D341Med (cell line): ENCODE results near the gene KCNC3.

Experiments
- DNase-seq: peaks from one replicate; pipeline ENCODE4 v3.0.0; 2012; ENCODE audit warnings: low spot score

KCNC3 gene

DNA sequence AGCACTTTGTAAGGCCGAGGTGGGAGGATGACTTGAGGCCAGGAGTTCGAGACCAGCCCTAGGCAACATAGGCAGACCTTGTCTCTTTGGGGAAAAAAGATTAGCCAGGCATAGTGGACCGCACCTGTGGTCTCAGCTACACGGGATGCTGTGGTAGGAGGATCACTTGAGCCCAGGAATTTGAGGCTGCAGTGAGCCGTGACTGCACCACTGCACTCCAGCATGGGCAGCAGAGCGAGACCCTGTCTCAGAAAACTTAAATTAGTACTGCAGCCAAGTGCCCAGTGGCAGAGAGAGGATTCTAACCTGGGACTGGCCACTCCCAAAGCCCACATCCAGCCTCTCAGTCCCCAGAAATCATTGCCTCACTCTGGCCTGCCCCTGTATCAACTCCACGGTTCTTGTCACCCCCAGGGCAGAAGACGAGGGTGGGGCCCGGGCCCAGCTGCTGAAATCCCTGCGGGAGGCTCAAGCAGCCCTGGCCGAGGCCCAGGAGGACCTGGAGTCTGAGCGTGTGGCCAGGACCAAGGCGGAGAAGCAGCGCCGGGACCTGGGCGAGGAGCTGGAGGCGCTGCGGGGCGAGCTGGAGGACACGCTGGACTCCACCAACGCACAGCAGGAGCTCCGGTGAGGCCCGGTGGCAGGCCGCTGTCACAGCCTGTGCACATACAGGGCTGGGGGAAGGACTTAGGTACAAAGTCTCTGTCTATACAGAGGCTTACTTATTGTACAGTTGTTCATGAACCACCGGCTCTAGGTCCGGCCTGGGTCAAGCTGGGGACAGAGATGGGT is 53.4 kb downstream of the KCNC3 start:
- no peak for DNase-seq

DNA sequence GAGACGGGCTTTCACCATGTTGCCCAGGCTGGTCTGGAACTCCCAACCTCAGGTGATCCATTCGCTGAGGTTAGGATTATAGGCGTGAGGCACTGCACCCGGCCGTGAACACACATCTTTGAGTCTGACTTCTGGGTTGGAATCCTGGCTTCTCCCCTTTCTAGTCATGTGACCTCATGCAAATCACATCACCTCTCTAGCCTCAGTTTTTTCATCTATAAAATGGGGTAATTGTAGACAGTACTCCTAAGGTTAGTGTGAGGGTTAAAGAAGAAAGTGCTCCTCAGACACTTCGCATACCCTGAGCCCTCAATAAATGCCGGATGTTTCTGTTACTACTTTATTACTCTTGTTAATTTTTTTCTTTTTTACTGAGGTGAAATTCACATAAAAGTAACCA is 55.4 kb downstream of the KCNC3 start:
- DNase-seq = no peak

DNA sequence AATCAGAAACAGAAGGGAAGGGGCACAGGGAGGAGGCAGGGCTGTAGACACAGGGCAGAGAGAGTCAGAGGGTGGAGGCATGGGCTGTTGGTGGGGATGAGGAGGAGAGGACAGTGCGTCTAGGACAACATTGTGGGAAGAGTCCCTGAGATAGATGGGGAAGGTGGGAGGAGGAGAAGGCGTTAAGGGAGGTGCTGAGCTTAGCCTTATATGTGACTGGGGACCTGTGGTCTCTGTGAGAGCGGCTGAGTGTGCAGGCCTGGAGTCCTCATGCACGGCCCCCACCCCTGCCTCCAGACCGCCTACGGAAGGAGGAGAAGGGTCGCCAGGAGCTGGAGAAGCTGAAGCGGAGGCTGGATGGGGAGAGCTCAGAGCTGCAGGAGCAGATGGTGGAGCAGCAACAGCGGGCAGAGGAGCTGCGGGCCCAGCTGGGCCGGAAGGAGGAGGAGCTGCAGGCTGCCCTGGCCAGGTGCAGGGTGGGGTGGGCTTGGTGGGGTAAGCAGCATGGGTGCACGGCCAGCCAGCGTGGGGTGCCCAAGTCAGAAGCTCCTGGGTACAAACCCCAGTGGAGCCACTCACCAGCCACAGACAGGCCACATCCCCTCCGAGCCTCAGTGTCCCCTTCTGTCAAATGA is 56.8 kb downstream of the KCNC3 start:
- no peak for DNase-seq

DNA sequence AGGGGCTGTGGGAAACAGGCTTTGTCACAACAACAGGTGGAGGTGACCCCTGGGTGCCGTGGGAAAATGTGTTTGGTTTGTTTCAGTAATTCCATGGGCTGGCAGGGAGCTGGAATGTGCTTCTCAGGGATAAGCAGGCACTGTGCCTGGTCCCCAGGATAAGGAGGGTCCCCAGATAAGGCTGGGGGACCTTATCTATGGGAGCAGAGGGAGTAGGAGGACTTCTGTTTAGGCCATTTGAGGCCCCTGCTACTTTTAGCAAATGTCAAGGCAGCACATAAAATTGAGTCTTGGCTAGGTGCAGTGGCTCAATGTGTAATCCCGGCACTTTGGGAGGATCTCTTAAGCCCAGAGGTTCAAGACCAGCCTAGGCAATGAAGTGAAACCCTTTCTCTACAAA is 59.5 kb downstream of the KCNC3 start:
- DNase-seq = no peak

DNA sequence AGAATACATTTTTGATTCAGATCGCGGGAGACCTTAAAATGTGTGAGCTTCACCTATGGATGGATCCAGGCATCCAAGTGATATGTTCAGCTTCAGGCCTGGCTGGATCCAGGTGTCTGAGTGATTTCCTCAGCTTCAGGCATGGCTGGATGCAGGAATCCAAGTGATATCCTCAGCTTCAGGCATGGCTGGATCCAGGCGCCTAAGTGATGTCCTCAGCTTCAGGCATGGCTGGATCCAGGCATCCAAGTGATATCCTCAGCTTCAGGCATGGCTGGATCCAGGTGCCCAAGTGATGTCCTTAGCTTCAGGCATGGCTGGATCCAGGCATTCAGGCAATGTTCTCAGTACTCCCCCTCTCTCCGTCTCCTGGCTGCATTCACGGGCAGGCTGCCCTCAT is 60.7 kb downstream of the KCNC3 start:
- no peak for DNase-seq

DNA sequence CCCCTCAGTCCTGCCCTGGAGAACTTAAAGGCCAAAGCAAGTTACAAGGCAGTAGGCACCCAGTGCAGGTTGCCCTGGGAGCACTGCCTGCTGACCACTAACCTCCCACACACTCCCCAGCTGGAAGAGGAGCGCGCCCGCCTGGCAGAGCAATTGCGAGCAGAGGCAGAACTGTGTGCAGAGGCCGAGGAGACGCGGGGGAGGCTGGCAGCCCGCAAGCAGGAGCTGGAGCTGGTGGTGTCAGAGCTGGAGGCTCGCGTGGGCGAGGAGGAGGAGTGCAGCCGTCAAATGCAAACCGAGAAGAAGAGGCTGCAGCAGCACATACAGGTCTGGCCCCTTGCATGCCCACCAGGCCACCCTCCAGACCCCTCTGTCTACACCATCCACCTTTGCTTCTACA is 61.1 kb downstream of the KCNC3 start:
- DNase-seq = no peak

DNA sequence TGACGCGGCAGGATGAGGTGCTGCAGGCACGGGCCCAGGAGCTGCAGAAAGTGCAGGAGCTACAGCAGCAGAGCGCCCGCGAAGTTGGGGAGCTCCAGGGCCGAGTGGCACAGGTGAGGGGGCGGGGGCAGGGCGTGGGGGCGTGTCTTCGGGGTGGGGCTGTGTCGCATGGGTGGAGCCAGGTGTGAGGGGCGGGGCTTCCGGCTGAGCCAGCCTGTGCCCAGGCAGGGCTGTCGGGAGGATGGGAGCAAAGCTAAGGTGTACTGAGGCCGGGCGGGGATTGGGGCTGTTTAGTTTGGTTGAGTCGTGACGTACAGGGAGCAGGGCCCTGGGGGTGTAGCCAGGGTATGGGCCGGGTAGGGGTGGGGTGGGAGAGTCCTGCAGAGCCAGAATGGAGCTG is 62.3 kb downstream of the KCNC3 start:
- no peak for DNase-seq

DNA sequence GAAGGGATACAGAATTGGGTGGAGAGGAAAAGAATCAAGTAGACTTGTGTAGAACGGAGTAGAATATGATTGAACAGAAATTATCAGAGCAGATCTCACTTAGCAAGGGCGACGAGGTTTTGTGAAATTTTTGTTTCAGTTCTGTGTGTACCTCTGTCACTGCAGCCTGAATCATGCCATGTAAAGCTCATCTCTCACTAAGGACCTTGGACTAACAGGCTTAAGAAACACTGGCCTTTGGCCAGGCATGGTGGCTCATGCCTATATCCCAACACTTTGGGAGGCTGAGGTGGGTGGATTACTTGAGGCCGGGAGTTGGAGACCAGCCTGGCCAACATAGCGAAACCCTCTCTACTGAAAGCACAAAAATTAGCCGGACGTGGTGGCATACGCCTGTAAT is 63.1 kb downstream of the KCNC3 start:
- no peak for DNase-seq

DNA sequence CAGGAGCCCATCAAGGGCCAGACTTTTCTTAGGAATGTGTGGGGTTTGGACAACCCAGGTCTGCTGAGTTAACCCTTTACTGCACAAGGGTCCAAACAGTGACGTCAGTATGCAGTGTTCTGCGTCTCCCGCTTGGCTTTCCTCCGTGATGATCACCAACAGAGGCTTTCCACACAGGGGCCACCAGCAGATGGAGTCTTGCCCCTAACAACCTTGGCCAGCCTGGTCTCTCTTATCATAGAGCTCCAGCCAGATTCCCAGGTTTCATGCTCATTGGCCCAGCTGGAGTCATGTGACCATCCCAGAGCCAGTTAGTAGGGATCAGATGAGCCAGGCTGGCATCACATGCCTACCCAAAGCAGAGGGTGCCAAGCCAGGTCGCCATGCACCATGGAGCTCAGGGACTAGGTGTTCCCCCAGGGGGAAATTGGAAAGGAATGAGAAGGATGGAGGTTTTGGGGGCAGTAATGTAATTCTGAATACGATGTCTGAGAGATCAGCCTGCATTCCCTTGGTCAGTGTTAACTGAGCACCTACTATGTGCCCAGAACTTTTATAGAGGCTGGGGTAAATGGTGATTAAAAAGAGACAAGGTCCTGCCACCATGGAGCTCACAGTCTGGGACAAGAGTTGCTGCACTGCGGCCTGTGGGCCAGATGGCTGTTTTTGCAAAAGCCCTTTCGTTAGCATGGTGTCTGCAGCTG is 64.5 kb downstream of the KCNC3 start:
- DNase-seq = no peak

DNA sequence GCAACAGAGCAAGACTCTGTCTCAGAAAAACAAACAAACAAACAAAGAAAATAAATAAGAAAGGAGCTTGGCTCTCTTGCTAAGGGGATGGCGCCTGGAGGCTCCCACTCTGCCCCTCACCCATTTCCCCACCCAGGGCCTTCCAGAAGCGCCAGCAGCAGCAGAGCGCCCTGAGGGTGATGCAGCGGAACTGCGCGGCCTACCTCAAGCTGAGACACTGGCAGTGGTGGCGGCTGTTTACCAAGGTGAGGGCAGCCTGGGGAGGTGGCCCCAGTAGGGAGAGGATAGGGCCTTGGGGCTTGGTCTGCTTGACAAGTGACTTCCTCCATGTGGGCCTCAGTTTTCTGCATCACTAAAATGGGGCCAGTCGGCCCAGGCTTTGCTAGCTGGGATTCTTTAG is 66.0 kb downstream of the KCNC3 start:
- no peak for DNase-seq
